ENCODE results near the gene CIT.

The CIT gene

DNA sequence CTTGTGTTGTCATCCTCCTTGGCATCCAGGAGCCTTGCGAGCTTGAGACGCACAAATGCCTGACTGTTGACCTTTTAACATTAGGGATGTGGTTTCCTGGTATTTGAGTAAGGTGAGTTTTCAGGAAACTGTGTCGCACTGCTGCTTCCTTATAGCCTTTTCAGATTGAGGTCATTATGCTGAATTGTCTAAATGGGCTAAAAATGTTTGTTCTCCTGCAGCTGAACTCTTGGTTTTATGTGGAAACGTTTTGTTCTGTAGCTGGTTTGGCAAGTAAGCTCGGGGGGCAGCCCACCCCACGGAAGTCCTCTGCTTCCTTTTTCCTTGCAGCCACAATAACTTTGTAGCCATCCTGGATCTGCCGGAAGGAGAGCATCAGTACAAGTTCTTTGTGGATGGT, 203.5 kb downstream of the CIT start:
- no peak for DNase-seq (ENCODE audit: low spot score)
- TF ChIP-seq, protein P1, sequence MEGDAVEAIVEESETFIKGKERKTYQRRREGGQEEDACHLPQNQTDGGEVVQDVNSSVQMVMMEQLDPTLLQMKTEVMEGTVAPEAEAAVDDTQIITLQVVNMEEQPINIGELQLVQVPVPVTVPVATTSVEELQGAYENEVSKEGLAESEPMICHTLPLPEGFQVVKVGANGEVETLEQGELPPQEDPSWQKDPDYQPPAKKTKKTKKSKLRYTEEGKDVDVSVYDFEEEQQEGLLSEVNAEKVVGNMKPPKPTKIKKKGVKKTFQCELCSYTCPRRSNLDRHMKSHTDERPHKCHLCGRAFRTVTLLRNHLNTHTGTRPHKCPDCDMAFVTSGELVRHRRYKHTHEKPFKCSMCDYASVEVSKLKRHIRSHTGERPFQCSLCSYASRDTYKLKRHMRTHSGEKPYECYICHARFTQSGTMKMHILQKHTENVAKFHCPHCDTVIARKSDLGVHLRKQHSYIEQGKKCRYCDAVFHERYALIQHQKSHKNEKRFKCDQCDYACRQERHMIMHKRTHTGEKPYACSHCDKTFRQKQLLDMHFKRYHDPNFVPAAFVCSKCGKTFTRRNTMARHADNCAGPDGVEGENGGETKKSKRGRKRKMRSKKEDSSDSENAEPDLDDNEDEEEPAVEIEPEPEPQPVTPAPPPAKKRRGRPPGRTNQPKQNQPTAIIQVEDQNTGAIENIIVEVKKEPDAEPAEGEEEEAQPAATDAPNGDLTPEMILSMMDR (IDR thresholded peaks at IDR 0.05; ENCODE audit: extremely low read depth, missing control alignments) = no peak

DNA sequence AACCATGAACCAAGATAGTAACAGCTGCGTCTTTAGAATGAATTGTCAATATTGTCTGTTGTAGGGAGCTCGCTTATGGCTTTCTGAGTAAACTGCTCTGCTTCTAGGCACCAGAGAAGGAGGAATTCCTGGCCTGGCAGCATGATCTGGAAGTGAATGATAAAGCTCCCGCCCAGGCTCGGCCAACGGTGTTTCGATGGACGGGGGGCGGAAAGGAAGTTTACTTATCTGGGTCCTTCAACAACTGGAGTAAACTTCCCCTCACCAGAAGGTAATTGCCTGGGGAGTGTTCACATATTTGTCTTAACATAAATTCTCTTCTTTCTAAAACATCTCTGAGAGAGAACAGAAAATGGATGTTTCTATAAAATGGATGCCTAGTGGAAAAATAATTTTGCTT, 204.9 kb downstream of the CIT start:
- no peak for DNase-seq (ENCODE audit: low spot score)
- TF ChIP-seq, protein P1 (IDR thresholded peaks at IDR 0.05; ENCODE audit: extremely low read depth, missing control alignments) = no peak

DNA sequence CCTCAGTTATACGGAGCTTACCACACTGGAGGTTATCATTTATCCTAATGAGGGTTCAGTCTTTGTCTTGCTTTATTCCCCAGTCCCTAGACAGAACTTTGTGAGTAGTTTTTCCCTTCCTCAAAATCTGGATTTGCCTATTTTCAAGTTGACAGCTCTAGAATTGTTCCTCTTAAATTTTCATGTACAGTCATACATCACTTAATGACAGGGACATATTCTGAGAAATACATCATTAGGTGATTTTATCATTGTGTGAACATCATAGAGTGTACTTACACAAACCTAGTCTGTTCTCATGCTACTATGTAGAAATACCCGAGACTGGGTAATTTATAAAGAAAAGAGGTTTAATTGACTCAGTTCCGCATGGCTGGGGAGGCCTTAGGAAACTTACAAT, 206.1 kb downstream of the CIT start:
- TF ChIP-seq, protein P1 (IDR thresholded peaks at IDR 0.05; ENCODE audit: extremely low read depth, missing control alignments) = no peak
- DNase-seq (ENCODE audit: low spot score) = no peak

DNA sequence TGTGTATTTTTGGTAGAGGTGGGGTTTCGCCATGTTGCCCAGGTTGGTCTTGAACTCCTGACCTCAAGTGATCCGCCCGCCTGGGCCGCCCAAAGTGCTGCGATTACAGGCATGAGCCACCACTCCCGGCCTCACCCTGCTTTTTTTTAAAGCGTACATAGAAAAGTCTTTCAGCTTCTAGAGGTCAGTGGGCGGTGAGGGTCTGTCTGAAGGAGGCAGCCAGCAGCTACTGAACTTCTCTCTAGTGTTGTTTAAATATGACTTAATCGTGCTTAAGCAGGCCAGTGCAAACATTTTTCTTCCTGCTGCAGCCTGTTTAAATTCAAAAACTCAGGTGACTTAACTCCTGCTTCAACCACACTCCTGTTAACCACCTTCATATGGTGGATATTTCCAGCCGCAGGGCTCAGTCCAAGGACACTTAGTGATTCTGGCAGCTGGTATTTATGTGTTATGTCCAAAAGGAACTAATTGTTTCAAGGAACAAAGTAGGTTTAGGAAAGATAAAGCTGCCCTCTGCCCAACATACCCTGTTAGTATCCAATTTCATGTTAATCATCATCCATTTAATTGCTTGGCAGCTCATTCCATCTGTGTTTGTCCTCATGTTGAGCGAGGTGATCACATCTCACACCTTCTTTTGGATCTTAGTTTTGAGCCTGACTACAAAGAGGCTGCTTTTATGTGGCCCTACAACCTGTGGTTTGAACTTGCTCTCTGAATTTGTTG, 207.2 kb downstream of the CIT start:
- TF ChIP-seq, protein P1 (IDR thresholded peaks at IDR 0.05; ENCODE audit: extremely low read depth, missing control alignments) = no peak
- no peak for DNase-seq (ENCODE audit: low spot score)

- DNase-seq (ENCODE audit: low spot score) = no peak
- TF ChIP-seq, protein P1 (IDR thresholded peaks at IDR 0.05; ENCODE audit: extremely low read depth, missing control alignments) = no peak
These were observed 208.7 kb downstream of the CIT start for GRCh38 chr12:119668324-119668841.

GRCh38 chr12:119667577-119668323, 209.4 kb downstream of the CIT start, which contains the start of gene PRKAB1:
TSS of gene PRKAB1 (plus strand) at chr12:119668133. CDS start at chr12:119668245, 112 bp downstream.
- DNase-seq (ENCODE audit: low spot score) = peak; percentile 96
- TF ChIP-seq, protein P1 (IDR thresholded peaks at IDR 0.05; ENCODE audit: extremely low read depth, missing control alignments) = peak; percentile 89
